Neural cell (in vitro differentiated cells): ENCODE data around the gene ZNF688.

Source experiments
- MXI1 ChIP-seq: fragments of 450-650 bp; conservative IDR thresholded peaks from 2 replicates; pipeline ENCODE4 v1.6.1; 2014; ENCODE audit warnings: antibody characterized with exemption, mild to moderate bottlenecking; ENCODE audit not compliant: poor library complexity, severe bottlenecking
- TAF1 ChIP-seq: IDR thresholded peaks from 2 replicates; pipeline ENCODE4 v1.6.1; 2012; ENCODE audit warnings: low read depth
- TF ChIP-seq, protein P1 (sequence below): fragments of 450-650 bp; IDR thresholded peaks from 2 replicates; pipeline ENCODE4 v1.5.1; 2014; ENCODE audit warnings: antibody characterized with exemption, mild to moderate bottlenecking, moderate library complexity; ENCODE audit not compliant: poor library complexity, severe bottlenecking

DNA sequence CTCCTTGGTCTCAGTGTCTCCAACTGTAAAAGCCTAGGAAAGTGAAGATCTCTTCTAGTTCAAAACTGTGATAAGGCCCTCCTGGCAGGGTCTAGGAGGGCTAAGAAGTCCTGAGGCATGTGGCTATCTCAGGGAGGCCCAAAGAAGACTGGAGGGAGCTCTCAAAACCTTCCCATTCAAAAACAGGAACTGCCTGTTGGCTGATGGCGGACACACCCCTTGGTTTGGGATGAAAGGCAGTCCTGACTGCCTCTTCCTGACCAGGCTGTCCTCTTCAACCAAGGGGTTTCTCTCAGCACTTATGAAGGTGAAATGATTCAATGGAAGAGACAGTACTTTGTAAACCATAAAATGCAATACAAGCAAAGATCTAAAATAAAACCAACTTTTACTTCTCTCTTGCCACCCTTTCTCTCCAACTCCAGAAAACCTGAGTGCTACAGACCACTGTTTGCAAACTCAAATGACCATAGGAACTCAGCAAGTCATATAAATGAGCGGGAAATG, 18.1 kb downstream of the ZNF688 start:
- TF ChIP-seq, protein P1, sequence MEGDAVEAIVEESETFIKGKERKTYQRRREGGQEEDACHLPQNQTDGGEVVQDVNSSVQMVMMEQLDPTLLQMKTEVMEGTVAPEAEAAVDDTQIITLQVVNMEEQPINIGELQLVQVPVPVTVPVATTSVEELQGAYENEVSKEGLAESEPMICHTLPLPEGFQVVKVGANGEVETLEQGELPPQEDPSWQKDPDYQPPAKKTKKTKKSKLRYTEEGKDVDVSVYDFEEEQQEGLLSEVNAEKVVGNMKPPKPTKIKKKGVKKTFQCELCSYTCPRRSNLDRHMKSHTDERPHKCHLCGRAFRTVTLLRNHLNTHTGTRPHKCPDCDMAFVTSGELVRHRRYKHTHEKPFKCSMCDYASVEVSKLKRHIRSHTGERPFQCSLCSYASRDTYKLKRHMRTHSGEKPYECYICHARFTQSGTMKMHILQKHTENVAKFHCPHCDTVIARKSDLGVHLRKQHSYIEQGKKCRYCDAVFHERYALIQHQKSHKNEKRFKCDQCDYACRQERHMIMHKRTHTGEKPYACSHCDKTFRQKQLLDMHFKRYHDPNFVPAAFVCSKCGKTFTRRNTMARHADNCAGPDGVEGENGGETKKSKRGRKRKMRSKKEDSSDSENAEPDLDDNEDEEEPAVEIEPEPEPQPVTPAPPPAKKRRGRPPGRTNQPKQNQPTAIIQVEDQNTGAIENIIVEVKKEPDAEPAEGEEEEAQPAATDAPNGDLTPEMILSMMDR = no peak
- TF ChIP-seq MXI1 = no peak
- TF ChIP-seq TAF1 = no peak
